ENCODE measurements around the gene MTARC2.
"Not testable (repeated sequence)": the region's sequence is repeated elsewhere in the genome, so short reads cannot be mapped to it uniquely, and the experiment has no call there.

Gene MTARC2

DNA sequence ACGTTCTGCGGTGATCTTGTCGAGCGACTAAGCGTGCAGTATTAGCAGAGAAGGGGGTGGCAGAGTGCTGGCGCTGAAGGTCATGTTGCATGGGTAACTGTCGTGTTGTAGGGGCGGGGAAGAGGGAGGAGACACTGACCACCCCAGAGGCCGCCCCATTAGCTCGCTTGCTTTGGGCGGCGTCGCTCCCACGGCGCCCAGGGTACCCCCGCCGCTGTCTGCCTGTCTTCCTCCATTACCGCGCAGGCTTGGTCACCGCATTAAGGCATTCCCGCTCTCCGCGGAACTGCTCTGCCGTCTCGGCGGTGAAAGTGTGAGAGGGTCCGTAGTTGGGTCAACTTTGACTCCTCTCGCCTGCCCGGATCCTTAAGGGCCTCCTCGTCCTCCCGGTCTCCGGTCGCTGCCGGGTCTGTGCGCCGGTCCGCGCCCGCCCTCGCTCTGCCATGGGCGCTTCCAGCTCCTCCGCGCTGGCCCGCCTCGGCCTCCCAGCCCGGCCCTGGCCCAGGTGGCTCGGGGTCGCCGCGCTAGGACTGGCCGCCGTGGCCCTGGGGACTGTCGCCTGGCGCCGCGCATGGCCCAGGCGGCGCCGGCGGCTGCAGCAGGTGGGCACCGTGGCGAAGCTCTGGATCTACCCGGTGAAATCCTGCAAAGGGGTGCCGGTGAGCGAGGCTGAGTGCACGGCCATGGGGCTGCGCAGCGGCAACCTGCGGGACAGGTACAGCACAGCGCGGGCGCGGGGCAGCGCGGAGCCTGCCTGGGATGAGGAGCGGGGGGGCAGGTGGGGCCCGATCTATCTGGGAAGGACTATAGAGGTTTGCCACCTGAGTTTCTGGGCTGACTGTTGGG is at the start of gene MTARC2:
Gene MTARC2, plus strand, starts transcription at position 234 of the 846 bp plus-strand sequence. Its CDS starts 210 bp downstream, at position 444.
- DNase-seq = peak; percentile 85

- DNase-seq = no peak
Measured at GRCh38 chr1:220698607-220699016, 49.5 kb upstream of the MTARC2 start.

DNA sequence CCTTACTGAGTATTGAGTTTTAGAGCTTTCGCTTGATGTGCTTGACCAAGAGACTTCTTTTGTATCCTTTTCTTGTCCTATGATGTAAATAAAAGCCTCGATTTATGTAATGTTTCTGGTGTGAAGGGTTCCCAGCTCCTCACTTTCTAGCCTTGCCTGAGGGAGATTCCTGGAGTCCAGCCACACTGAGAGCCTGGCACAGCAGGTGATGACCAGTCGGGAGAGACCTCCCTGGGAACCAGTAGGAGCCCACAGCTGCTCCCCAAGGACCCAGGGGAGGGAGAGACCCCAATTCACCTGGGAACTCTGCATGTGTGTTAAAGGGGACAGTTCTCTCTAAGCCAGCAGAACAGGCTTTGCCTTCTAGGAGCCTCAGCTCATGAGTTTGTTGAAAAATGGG is 49.1 kb upstream of the MTARC2 start:
- DNase-seq = no peak

DNA sequence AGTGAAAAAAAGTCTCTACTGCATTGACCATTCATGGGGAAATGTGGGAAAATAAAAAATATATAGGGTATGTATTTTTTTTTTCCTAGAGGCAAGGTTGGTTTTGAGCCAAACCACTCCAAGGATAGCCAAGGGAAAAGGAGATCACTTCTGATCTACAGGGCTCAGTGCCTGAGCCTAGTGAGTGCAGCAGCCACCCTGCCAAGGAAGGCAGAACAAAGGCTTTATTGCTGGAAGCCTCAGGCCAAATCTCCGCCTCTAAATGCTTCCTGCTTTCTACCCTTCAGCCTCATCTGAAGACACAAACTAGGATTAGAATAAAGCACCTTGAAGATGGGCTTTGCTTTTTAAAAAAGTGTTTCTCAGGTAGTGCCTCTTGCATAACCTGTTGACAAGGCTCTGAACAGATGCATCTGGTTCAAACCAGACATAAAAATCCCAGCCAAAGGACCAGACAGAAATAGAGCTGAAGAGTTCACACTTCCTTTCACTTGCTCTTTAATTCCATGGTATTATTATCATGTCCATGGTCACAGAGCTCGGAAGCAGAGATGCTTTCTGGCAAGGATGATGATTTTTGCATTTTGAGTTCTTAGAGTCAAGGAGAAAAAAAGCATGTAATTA is 47.5 kb upstream of the MTARC2 start:
- DNase-seq = no peak

- no peak for DNase-seq
Measured at GRCh38 chr1:220701974-220702373, 46.1 kb upstream of the MTARC2 start.

DNA sequence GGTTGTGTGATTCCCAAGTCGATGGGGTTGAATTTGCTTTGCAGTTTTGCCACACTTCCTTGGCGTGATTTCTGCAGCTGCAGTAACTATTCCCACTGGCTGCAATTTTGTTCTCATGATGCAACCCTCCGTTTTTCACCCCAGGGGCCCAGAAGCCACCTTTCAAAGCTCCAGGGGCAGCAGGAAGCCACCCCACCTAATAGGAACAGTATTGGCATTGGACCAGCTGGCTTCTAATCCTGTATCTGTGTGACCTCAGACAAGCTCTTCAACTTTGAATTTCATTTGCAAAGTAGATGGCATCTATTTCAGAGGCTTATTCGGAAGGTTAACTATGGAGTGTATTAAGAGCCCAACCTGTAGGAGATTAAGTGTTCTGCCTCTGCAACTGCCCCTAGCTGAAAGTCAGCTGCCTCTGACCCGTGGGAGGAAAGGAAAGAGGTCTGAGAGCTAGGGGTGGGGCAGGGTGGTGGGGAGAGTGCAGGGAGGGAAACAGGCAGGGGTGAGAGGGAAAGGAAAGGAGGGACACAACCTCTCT is 45.3 kb upstream of the MTARC2 start:
- no peak for DNase-seq

DNA sequence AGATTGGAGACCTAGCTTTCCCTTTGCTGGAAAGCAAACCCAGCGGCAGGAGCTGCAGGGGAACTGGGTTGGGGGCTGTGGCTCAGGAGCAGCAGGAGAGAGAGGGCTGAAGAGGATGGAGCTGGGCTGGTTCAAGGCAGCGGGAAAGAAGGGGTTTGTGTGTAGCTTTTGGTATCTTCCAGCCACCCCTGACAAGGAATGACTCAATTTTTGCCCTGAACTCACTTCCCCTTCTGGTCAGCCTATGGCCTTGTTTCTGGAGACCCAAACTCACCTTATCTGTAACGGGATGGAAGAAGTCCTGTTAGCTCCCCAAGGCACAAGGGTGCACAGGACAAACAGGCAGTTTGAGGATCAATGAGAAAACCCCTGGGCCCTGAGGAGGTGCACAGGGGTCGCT is 44.8 kb upstream of the MTARC2 start:
- DNase-seq = no peak

DNA sequence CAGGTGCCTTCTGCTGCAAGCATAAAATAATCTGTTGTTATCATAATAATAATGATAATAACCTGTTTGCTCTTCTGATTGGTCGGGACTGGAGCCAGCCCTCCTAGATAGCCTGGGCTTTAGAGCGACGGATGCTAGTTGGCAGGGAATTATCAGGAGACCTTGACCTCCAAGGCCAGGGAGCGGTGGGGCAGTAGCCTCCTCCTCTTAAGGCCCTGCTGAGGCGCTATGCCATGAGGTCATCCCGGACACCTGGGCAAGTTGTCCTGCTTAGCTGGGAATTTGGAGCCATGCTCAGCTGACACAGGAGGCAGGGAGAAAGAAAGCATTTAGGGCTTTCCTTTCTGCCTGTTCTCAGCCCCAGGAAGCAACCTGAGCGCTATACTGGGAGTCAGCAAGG is 42.3 kb upstream of the MTARC2 start:
- DNase-seq = no peak

DNA sequence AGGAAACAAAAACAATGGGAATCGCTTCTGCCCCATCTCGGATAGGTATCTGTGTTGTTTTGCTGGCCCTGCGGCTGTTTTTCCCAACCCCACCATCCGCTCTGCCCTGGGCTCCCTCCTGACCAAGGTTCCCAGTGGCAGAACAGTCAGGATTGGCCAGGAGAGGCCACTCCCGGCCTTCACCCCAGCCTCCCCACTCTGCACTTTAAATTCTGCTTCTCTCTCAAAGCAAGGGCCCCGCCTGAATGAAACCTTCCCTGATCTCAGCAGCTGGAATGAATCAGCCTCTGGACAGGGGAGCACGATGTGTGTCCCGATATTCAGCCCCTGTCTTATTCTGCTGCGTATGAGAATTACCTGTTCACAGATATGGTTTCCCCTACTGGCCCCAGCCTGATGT is 41.6 kb upstream of the MTARC2 start:
- DNase-seq = no peak

DNA sequence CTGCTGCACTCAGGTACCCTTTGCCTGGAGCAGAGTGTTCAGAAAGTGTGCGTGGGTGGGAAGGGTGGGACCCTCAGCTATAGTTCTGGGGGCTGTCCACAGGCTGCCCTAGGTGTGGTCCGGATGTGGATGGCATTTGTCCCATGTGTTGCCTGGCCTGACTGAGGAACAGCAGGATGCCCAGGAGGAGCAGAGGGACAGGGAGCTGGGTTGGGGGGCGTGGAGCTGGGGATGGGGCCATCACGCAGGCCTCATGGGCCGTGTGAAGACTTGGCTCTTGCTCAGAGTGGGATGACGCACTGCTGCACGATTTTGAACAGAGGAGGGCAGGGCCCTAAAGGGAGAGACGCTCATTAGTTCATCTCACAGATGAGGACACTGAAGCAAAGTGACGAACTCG is 41.0 kb upstream of the MTARC2 start:
- DNase-seq = no peak

DNA sequence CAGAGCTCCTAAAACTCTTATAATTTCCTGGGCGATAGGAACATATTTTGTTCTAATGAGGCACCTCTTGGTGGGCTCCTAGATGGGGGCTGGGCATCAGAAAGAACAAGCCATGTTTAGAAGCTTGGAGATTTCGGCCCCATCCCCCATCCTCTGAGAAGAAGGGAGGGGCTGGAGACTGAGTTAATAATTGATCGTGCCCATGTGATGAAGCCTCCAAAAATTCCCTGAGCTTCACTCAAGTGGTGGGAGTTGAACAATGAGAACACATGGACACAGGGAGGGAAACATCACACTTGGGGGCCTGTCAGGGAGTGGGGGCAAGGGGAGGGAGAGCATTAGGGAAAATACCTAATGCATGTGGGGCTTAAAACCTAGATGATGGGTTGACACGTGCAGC is 39.9 kb upstream of the MTARC2 start:
- no peak for DNase-seq

- no peak for DNase-seq
Measured at GRCh38 chr1:220708936-220709801, 39.0 kb upstream of the MTARC2 start.

DNA sequence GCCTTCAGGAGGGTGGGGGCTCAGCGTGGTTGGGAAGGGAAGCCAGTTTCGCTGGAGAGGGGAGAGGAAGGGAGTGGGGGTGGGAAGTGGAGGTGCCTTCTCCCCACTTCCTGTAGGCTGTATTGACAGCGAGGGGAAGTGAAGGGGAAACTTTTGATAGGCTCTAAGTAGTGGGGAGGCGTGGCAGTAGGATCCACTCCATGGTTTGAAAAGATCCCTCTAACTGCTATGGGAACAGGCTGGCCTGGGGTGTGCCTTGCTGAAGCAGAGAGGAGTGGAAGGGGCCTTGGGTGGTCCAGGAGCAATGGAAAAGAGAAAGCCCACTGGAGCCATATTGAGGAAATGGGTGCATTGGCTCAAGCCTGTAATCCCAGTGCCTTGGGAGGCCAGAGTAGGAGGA is 37.8 kb upstream of the MTARC2 start:
- DNase-seq = no peak

DNA sequence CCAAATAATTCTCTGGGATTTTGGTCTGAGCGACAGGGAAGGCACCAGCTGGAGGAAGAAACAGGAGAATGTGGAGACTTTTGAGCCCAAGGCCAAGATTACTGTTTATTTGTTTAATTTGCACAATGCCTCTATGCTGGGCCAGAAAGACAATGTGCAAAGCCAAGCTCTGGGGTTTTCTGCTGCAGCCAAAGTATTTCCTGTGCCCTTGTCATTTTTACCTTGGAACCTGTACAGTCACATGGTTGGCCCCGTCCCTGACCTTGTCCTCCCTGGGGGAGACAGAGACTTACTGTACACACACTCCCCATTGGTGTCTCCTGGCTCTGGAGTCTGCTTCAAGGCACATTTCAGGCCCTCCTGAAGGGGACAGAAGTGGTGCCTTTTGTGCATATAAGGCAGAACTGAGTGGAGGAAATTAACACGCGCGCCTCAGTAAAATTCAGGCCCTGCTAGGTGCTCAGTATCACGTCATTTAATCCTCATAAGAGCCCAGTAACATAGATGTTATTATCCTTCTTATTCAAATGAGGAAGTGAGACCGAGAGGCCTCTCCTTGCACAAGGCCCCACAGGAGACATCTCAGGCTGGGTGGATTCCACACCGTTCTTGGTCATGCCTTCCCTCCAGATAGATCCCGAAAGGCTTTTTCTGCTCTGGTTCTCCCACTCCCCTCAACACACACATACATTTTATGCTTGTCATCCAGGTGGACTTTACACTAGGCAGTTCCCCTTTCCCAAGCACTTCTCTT is 36.9 kb upstream of the MTARC2 start:
- no peak for DNase-seq

- DNase-seq = not testable (repeated sequence)
Measured at GRCh38 chr1:220715986-220716385, 32.1 kb upstream of the MTARC2 start.

DNA sequence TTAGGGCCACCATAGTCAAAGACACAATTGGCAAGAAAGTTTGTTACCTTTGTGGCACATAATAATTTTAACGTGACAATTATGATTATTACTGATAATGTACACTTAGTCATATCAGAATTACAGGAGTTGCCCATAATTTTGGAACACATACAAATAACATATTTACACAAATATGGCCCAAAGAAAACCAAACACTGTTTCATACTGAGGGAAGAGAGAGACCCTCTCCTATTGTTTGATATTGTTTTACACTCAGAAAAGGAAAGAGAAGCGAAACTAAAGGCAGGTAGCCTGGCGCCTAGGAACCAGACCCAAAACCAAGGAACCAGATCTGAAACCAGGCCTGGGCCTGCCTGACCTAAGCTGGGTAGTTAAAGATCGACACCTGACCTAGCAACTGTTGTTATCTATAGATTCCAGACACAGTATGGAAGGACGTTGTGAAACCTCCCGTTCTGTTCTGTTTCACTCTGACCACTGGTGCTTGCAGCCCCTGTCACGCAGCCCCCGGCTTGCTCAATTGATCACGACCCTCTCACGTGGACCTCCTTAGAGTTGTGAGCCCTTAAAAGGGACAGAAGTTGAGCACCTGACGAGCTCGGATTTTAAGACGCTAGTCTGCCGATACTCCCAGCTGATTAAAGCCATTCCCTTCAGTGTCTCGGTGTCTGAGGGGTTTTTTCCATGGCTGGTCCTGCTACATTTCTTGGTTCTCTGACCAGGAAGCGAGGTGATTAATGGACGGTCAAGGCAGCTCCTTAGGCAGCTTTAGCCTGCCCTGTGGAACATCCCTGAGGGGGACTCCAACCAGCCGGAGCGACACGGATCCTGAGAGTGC is 30.1 kb upstream of the MTARC2 start:
- no peak for DNase-seq

GRCh38 chr1:220721266-220721665 is 26.9 kb upstream of the MTARC2 start:
- not testable (repeated sequence) for DNase-seq

- DNase-seq = no peak
Measured at GRCh38 chr1:220726634-220727033, 21.5 kb upstream of the MTARC2 start.

GRCh38 chr1:220727519-220727918 is 20.6 kb upstream of the MTARC2 start:
- DNase-seq = no peak

DNA sequence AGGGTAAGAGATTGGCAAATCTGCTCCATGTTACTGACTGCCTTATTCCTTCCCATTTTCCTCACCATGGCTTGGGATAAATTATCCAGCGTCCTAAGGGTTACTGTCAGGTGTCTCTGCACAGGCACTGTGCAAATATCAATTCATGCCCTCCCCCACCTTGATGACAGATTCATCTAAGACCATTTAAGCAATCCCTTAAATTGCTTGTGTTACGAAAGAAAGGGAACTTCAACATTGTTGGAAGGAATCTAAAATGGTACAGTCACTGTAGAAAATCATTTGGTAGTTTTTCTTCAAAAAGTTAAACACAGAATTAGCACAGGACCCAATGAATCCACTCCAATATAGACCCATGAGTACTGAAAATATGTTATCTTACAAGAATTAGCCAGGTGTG is 17.6 kb upstream of the MTARC2 start:
- DNase-seq = no peak

GRCh38 chr1:220732137-220732536 is 16.0 kb upstream of the MTARC2 start:
- no peak for DNase-seq
